Uterine smooth muscle cell (primary cell): ENCODE measurements around the gene RYK. TPM values are rescaled to one million over a fixed set of nuclear protein-coding genes. Genes with fewer than 3 reads are reported as not detected.

Experiments
- total RNA-seq: library from RNA; depleted of rRNA; stranded (reverse); fragments of >200 nt; gene quantifications from 2 replicates; pipeline ENCODE4 v1.2.3, GENCODE V29; 2014

Gene RYK
- total RNA-seq: 92.2 and 112 TPM in 2 replicates

GRCh38 chr3:134250717-134251220 is at the start of gene RYK:
Gene RYK, minus strand, starts transcription at chr3:134250859. Its CDS starts 205 bp downstream, at chr3:134250654.

Other genes starting within 250 kb of the RYK start
- under 0.01 TPM in 1 of 2 replicates, not detected in the other for gene SLCO2A1, start 220.9 kb downstream of the RYK start, total RNA-seq
- gene AMOTL2, start 123.6 kb upstream of the RYK start, total RNA-seq: 75.3 and 100 TPM in 2 replicates
- gene ANAPC13, start 235.1 kb upstream of the RYK start, total RNA-seq: 73.8 and 121 TPM in 2 replicates
- gene CEP63, start 235.2 kb upstream of the RYK start, total RNA-seq: 15.5 and 22.4 TPM in 2 replicates